Measurements from ENCODE around the gene FOXP3. TPM values are rescaled to one million over a fixed set of nuclear protein-coding genes. Genes with fewer than 3 reads are reported as not detected.

The FOXP3 gene
- total RNA-seq, 1 experiment from 2014 or later = 0.68 TPM

- no peak overlapping the region for H3K4me3 Mint-ChIP-seq
- no peak overlapping the region for H3K23ac ChIP-seq (ENCODE audit: insufficient read length, low read depth, low read length)
- H3K9me3 Mint-ChIP-seq = peaks cover 53 to 79% of the 10 kb centered on the region in 2 experiments
- H3K23me2 ChIP-seq (ENCODE audit: insufficient read length, low read depth, low read length, poor library complexity, severe bottlenecking) = no peaks in the 10 kb centered on the region
- no peak for DNase-seq
- WGBS (ENCODE audit: extremely low coverage, insufficient read length, low lambda C conversion rate) = no CpG with 5 or more reads among the region's 12 CpGs
- no peak overlapping the region for H3K56ac ChIP-seq (ENCODE audit: insufficient read length, low read depth, low read length)
- H2BK15ac ChIP-seq (ENCODE audit: low read depth, low read length) = no peak overlapping the region; the same call in 1 of the 2 replicates
- H3K18ac ChIP-seq (ENCODE audit: insufficient read length, low read depth, low read length) = no peak overlapping the region
- H3K27ac Mint-ChIP-seq = no peak overlapping the region
- H3K79me1 ChIP-seq (ENCODE audit: insufficient read depth, low read depth, low read length, poor library complexity, severe bottlenecking) = no peaks in the 10 kb centered on the region
- no peak overlapping the region for H3K4ac ChIP-seq (ENCODE audit: low read depth, low read length)
- H3K27ac ChIP-seq (ENCODE audit: insufficient read length, low read depth, low read length) = no peak overlapping the region
- H4K5ac ChIP-seq (ENCODE audit: insufficient read length, low read depth, low read length) = no peak overlapping the region
- no peaks in the 10 kb centered on the region for H3K4me1 ChIP-seq (ENCODE audit: insufficient read depth, low read length)
- TF ChIP-seq, protein P1, sequence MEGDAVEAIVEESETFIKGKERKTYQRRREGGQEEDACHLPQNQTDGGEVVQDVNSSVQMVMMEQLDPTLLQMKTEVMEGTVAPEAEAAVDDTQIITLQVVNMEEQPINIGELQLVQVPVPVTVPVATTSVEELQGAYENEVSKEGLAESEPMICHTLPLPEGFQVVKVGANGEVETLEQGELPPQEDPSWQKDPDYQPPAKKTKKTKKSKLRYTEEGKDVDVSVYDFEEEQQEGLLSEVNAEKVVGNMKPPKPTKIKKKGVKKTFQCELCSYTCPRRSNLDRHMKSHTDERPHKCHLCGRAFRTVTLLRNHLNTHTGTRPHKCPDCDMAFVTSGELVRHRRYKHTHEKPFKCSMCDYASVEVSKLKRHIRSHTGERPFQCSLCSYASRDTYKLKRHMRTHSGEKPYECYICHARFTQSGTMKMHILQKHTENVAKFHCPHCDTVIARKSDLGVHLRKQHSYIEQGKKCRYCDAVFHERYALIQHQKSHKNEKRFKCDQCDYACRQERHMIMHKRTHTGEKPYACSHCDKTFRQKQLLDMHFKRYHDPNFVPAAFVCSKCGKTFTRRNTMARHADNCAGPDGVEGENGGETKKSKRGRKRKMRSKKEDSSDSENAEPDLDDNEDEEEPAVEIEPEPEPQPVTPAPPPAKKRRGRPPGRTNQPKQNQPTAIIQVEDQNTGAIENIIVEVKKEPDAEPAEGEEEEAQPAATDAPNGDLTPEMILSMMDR (conservative IDR thresholded peaks at IDR 0.05) = no peak
- no peak overlapping the region for H2BK120ac ChIP-seq (ENCODE audit: low read depth, low read length, poor library complexity, severe bottlenecking)
- H3T11ph ChIP-seq (ENCODE audit: low read length) = no peak overlapping the region
- H3K4me2 ChIP-seq (ENCODE audit: insufficient read depth, insufficient read length, low read length) = no peak overlapping the region
- H4K20me1 ChIP-seq (ENCODE audit: control insufficient read depth, insufficient read depth, insufficient read length) = no peaks in the 10 kb centered on the region
- peaks cover 8 to 49% (median 10%) of the 10 kb centered on the region in 3 experiments; a peak in 6 of 7 replicates for H3K36me3 Mint-ChIP-seq (ENCODE audit: insufficient read depth in 1 of 3, low read depth in 3 of 3)
- no peaks in the 10 kb centered on the region for H3K27me3 ChIP-seq (ENCODE audit: insufficient read depth, low read length)
- peaks cover 27% of the 10 kb centered on the region for H3K9me3 ChIP-seq (ENCODE audit: control insufficient read depth, low read depth, low read length)
- H2AFZ ChIP-seq (ENCODE audit: low read length) = no peak overlapping the region
- no peak overlapping the region for H4K91ac ChIP-seq (ENCODE audit: insufficient read length, low read depth, low read length)
- H2BK20ac ChIP-seq (ENCODE audit: low read depth, low read length, poor library complexity, severe bottlenecking) = no peak overlapping the region
- H2AK5ac ChIP-seq (ENCODE audit: insufficient read length, low read length) = no peak overlapping the region
- no peak overlapping the region for H4K8ac ChIP-seq (replicated peaks; ENCODE audit: insufficient read length, low read depth, low read length)
- no peak overlapping the region for H3K9ac ChIP-seq (ENCODE audit: extremely low read depth, insufficient read length, low read length)
- H2BK5ac ChIP-seq (ENCODE audit: insufficient read length, low read length) = no peak overlapping the region
- H2BK12ac ChIP-seq (ENCODE audit: insufficient read length, low read depth, low read length) = no peak overlapping the region
- no peak overlapping the region for H3K14ac ChIP-seq (ENCODE audit: insufficient read depth, low read length)
- no peaks in the 10 kb centered on the region for H3K4me1 Mint-ChIP-seq
- H3K79me2 ChIP-seq (ENCODE audit: insufficient read depth, low read length) = no peaks in the 10 kb centered on the region
- H3K27me3 Mint-ChIP-seq (ENCODE audit: low read depth) = no peaks in the 10 kb centered on the region
These were observed 21.9 kb downstream of the FOXP3 start for GRCh38 chrX:49242545-49243066.
